Heart left ventricle (tissue), 13 donors: ENCODE measurements around the gene TIMM9.

ENCODE experiments used
- POLR2A ChIP-seq, 2 donors: fragments of 450-650 bp; IDR thresholded peaks; one replicate each; pipeline ENCODE4 v1.6.1; 2017; ENCODE audit warnings: antibody characterized with exemption in 2 of 2, mild to moderate bottlenecking in 2 of 2, moderate library complexity in 2 of 2
- TF ChIP-seq, protein P1 (sequence below), 12 donors: fragments of 200-600 bp; sonication (generic) in 4 of 12; IDR thresholded peaks; one replicate each; pipeline versions ENCODE4 v1.5.0 to v1.8.0; 2018 to 2022; ENCODE audit warnings: antibody characterized with exemption in 12 of 12, mild to moderate bottlenecking in 5 of 12
- donor health status: ischemic (EF 13 %, LVEDD 7.1; RV severe dilation, severe dysfunction).
- donor health status: DM: no; HTN: yes; CAD: no.
- donor health status: DM: no; HTN: no; CAD: no.
- donor health status: ischemic (EF 25% LVEDD 6.9; RV normal size, moderate dysfunction).
- donor health status: ischemic (EF 25% LVEDD 5.7; RV mildly dilated, moderate dysfunction).
- donor health status: ischemic (EF 35%, LVEDD 5.7; RV mildly dilated, moderate dysfunction).
- donor health status: nonischemic (EF 11% LVEDD 7.7; RV severe dilation, severe dysfunction).
- donor health status: DM: yes; HTN: yes; CAD: no.
- donor health status: PGD.
- donor health status: ischemic (EF 29% LVEDD 5.4; RV normal size, mild dysfunction).
- donor health status: nonischemic (EF 23%, LVEDD 6.1; RV moderate dilation, normal function).

DNA sequence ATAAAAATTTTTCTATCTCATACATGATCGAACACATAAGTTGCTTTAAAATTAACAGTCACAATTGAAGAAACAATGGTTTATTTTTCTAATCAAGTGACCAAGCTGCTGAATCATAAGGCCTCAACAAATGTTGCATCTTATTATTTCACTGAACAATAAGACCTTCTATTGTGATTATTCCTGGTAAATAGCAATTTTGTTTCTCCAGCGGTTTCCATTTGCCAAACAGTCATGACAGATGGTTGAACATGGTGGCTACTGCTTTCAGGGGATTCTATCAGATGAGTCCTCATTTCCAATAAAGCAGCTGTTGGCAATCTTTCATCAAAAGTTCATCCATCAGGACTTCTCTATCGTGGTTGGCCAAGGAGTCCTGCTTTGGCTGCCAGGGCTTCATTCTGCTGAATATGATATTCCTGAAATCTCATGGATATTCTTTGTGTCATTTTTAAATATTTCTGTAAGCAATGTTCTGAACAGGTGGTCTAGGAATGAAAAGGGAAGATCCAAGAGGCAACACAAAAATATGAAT lies 18.6 kb downstream of the TIMM9 start:
- TF ChIP-seq, protein P1, sequence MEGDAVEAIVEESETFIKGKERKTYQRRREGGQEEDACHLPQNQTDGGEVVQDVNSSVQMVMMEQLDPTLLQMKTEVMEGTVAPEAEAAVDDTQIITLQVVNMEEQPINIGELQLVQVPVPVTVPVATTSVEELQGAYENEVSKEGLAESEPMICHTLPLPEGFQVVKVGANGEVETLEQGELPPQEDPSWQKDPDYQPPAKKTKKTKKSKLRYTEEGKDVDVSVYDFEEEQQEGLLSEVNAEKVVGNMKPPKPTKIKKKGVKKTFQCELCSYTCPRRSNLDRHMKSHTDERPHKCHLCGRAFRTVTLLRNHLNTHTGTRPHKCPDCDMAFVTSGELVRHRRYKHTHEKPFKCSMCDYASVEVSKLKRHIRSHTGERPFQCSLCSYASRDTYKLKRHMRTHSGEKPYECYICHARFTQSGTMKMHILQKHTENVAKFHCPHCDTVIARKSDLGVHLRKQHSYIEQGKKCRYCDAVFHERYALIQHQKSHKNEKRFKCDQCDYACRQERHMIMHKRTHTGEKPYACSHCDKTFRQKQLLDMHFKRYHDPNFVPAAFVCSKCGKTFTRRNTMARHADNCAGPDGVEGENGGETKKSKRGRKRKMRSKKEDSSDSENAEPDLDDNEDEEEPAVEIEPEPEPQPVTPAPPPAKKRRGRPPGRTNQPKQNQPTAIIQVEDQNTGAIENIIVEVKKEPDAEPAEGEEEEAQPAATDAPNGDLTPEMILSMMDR (IDR thresholded peaks at IDR 0.05), result no peak
- TF ChIP-seq POLR2A (IDR thresholded peaks at IDR 0.05), result no peak
